GM18502 (cell line): ENCODE results near the gene PTPN13.
"Not testable (repeated sequence)": the region's sequence is repeated elsewhere in the genome, so short reads cannot be mapped to it uniquely, and the experiment has no call there.

Experiments used
- ATAC-seq: cut with Tn5 transposase; IDR thresholded peaks from one replicate; pipeline ENCODE4 v1.9.1; 2021; ENCODE audit warnings: mild to moderate bottlenecking; ENCODE audit not compliant: unreplicated experiment, poor library complexity

The PTPN13 gene

DNA sequence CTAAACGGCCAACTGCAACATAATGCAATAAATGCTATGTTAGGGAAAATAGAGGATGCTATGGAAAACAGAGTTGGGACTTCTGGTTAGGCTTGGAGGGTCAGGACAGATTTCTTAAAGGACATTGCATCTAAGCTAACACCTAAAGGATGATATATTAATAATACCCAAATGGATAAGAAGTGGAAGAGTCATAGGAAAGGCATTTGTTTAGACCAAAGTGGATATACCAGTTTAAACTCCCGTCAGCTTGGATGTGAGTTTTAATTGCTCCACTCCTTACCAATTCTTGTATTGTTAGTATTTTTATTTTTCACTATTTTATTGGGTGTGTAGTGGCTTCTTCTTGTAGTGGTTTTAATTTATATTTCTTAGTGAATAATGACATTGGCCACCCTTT is 93.9 kb downstream of the PTPN13 start:
- ATAC-seq = no peak

DNA sequence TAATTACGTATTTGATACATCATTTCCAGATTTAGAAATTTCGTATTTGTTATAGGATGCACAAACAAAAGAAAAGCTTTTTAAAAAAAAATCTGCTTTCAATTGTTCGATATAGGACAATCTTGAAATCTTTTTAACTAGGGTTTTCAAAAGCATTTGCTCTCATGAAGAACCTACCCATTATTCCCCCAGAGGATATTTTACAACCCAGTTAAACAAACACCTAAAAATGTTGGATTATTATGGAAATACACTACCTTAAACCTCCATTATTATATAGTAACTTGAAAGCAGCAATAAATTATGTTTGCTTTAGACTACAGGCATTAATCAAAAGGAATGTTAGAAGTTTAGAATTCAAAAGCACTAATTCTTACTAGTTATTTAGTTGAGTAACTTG is 110.5 kb downstream of the PTPN13 start:
- ATAC-seq = no peak

DNA sequence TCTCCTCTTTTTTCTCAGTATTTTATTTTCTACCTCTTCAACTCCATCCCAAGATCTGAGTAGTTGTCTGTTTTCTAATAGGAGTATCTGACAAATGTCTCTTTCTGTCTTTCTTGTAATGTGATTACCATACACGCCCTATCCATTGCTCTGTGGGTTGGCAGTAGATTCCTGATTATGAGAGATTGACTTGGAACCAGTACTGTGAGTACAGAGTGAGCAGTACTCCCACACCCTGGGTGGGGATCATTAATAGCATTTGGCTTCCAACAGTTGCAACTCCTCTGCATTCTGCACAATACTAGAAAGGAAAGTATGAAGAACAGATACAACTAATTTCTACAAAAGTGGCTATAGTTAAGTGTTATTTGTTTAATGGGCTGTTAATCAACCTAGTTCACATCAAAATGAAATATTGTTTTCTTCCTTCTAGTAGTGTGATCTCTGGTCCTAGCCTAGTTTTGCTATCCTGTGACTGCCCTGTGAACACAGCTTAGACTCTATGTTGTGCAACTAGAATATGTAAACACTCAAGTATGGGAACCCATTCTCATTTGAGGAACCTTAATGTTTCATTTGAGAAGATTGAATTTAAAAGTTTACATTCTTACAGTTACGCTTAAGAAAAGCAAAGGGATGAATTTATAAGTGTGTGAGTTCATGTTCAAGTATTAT is 112.9 kb downstream of the PTPN13 start:
- no peak for ATAC-seq

DNA sequence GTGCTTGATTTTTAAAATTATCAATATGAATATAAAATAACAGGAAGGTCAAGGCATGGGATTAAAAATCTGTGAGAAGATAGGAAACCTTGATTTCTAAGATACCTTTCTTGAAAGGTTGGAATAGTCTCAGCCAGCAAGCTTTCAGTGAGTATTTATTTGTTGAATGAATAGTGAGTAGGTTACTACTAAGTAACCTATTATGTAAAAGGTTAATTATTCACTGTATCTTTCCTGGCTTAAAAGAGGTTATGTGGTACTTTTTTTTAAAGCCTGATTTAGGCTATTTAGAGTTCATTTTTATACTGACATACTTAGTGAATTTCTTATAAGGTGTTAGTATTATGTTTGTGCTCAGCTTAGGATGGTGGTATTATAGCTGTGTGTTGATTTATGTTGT is 123.5 kb downstream of the PTPN13 start:
- no peak for ATAC-seq

DNA sequence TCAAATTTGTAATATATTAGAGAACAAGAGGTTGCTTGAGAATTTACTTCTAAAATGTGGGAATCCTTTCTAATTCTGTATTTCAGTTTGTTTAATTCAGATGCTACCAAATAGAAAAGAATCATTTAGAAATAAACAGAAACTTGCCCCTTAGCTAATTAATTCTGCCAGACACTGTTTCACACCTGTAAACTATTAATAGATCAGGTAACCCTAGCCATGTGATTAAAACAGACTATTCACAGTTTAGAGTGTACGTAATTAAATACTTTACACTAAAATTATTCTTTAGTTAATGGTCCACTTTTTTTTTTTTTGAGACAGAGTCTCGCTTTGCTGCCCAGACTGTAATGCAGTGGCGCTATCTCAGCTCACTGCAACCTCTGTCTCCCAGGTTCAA is 124.0 kb downstream of the PTPN13 start:
- ATAC-seq = no peak

DNA sequence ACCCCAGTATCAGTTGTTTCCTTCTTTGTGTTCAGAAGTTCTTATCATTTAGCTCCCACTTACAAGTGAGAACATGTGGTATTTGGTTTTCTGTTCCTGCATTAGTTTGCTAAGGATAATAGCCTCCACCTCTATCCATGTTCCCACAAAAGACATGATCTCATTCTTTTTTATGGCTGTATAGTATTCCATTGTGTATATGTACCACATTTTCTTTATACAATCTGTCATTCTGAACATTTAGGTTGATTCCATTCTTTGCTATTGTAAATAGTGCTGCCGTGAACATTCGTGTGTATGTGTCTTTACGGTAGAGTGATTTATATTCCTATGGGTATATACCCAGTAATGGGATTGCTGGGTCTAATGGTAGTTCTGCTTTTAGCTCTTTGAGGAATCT is 125.0 kb downstream of the PTPN13 start:
- ATAC-seq = not testable (repeated sequence)

DNA sequence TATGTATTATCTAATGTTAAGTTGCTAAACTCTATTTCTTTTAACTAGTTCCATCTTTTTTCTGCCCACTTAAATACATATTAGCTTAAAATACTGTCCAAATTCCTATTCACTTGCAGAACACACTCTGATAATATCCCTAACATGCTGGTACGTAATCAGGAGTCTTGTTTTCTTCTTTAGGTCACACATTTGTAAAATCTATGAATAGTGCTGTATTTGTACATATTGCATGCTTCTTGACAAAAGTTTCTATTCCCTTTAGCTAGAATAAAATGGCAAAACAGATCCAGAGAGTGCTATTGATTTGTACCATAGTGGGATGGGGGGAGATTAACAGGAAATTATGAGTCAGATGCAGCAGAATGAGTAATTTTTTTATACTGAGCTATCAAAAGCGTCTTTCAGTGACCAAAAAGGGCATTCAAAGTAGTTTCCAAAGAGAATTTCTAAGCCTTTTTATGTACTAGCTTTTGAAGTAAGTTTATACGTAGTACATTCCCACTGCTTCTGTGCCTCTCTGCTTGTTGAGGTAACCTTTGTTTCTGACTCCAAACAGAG is 126.5 kb downstream of the PTPN13 start:
- ATAC-seq = no peak

DNA sequence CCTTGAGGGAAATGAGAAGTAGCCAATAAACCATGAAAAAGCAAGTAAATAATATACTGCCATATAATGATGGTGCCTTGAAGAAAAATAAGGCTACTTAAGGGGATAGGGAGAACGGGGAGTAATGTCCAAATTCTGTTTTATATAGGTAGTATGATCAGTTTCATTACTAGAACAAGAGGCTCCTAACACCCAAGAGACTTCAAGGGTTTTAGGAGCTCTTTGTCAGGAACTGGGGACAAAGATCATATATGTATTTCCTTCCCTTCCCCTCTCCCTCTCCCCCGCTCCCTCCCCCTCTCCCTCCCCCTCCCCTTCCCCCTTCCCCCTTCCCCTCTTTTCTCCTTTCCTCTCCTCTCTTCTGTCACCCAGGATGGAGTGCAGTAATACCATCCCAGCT is 127.3 kb downstream of the PTPN13 start:
- ATAC-seq = no peak

DNA sequence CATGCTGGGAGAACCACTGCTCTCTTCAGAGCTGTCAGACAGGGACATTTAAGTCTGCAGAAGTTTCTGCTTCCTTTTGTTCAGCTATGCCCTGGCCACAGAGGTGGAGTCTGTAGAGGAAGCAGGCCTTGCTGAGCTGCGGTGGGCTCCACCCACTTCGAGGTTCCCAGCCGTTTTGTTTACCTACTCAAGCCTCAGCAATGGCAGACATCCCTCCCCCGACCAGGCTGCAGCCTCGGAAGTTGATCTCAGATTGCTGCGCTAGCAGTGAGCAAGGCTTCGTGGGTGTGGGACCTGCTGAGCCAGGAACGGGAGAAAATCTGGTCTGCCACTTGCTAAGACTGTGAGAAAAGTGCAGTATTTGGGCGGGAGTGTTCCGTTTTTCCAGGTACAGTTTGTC is 136.2 kb downstream of the PTPN13 start:
- no peak for ATAC-seq

DNA sequence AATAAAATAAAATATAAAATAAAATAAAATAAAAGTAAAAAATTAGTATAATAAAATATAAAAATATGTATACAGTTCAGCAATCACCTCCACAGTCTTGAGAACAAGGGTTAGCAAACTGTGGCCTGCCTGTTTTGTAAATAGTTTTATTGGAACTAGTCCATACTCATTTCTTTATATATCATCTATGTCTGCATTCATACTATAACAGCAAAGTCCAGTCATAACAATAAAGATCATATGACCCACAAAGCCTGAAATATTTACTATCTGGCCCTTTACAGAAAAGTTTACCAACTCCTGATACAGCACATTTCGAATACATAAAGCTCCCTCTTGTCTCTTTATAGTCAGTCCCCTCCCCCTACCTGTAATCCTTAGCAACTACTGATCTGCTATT is 143.1 kb downstream of the PTPN13 start:
- ATAC-seq = no peak

DNA sequence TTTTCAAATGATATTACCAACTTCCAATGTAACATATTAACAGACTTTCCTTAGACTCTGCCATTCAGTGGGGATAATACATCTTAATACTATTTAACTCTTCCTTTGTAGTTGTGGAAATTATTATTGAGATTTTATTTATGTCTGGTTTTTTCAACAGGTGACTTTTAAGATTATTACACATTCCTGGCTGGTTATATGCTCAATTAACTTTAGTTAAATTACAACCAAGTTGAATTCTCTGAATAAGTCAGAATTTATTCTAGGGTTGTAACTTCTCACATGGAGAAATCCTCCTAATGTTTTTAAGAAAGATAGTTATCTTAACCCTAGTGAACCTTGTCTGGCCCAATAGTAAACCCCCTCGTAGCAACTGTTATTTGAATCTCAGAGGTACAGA is 147.7 kb downstream of the PTPN13 start:
- ATAC-seq = no peak

DNA sequence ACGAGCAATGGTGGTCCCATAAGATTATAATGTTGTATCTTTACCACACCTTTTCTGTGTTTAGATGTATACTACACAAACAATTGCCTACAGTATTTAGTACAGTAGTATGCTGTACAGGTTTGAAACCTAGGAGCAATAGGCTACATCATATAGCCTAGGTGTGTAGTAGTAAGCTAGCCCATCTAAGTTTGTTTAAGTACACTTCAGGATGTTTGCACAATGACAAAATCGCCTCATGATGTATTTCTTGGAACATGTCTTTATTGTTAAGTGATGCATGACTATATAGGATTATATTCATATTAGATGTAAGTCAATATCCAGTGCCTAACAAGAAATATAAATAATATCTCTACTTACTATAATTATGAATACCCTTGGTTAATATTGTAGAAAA is 150.5 kb downstream of the PTPN13 start:
- no peak for ATAC-seq

DNA sequence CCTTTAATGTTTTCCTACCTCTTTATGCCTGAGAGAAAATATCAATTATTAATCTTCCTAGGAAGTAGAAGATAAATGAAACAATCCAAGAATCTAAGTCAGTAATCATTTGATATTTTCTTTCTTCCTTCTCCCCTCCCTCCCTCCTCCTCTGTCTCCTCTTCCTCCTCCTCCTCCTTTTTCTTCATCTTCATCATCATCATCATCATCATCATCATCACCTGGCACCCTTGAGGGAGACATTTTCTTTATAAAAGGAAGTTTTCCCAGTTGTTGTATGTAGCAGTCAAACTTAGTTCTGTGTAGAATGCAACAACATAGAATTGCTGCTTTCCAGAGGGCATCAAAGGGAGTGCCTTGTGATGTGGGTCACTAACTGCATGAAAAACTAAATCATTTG is 155.0 kb downstream of the PTPN13 start:
- no peak for ATAC-seq

DNA sequence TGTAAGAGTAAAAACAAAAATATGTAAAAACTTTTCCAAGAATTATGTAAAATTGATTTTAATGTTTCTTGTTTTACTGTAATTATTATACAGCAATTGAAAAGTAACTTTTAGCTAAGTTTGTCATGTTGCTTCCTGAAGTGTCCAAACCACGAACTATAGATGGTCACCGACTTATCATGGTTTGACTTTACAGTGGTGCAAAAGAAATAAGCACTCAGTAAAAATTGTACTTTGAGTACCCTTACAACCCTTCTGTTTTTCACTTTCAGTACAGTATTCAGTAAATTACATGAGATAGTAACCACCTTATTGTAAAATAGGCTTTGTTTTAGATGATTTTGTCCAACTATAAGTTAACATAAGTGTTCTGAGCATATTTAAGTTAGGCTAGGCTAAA is 161.3 kb downstream of the PTPN13 start:
- no peak for ATAC-seq

DNA sequence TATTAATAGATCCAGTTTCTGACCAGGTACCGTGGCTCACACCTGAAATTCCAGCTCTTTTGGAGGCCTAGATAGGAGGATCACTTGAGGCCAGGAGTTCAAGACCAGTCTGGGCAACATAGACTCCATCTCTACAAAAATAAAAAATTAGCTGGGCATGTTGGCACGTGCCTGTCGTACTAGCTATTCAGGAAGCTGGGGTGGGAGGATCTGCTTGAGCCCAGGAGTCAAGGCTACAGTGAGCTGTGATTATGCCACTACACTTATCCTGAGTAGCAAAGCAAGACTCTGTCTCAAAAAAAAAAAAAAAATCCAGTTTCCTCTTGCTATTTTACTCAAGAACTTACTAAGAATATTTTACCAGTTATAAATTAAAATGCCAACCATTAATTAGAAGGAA is 163.4 kb downstream of the PTPN13 start:
- ATAC-seq = no peak

DNA sequence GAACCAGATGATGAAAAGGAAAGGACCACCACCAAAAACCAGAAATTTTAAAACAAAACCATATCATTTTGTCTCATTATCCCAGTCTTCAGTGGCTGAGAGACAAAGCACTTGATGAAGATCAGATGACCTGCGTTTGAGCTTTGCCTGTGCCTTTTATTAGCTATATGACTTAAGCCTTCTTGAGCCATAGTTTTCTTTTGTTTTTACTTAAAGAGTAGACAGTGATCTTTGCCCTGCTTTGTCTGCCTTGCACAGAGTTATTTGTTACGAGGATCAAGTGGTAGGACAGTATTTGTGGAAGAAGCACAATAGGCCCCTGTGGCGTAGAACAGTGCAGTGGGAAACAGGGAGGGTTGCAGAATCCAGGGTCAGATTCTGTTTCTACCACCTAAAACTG is 165.2 kb downstream of the PTPN13 start:
- ATAC-seq = no peak

DNA sequence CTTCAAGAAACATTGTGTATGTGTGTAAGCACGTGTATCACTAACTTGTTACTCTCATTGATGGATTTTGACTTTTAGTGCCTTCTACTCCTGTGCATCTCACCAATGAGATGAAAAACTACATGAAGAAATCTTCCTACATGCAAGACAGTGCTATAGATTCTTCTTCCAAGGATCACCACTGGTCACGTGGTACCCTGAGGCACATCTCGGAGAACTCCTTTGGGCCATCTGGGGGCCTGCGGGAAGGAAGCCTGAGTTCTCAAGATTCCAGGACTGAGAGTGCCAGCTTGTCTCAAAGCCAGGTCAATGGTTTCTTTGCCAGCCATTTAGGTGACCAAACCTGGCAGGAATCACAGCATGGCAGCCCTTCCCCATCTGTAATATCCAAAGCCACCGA is 168.5 kb downstream of the PTPN13 start:
- ATAC-seq = no peak

DNA sequence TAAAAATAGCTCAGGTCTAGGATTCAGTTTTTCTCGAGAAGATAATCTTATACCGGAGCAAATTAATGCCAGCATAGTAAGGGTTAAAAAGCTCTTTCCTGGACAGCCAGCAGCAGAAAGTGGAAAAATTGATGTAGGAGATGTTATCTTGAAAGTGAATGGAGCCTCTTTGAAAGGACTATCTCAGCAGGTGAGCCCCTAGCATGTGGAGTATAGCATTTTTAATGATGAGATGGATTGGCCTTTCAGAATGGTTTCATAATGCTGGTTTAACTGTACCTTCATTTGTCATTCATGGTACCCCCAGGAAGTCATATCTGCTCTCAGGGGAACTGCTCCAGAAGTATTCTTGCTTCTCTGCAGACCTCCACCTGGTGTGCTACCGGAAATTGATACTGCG is 175.7 kb downstream of the PTPN13 start:
- ATAC-seq = no peak

DNA sequence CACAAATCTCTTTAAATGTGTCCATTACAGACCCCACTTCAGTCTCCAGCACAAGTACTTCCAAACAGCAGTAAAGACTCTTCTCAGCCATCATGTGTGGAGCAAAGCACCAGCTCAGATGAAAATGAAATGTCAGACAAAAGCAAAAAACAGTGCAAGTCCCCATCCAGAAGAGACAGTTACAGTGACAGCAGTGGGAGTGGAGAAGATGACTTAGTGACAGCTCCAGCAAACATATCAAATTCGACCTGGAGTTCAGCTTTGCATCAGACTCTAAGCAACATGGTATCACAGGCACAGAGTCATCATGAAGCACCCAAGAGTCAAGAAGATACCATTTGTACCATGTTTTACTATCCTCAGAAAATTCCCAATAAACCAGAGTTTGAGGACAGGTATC is 177.0 kb downstream of the PTPN13 start:
- ATAC-seq = no peak

DNA sequence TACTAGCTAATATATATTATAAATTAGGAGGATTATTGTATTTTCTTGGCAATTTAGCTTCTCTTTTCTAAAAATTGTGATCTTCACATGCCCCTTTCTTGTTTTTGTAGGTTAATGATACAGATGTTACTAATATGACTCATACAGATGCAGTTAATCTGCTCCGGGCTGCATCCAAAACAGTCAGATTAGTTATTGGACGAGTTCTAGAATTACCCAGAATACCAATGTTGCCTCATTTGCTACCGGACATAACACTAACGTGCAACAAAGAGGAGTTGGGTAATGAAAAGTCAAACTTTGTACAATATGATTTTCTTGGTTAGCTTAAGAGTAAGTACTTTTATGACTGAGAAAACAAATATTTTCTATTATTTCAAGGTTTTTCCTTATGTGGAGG is 180.9 kb downstream of the PTPN13 start:
- ATAC-seq = no peak

DNA sequence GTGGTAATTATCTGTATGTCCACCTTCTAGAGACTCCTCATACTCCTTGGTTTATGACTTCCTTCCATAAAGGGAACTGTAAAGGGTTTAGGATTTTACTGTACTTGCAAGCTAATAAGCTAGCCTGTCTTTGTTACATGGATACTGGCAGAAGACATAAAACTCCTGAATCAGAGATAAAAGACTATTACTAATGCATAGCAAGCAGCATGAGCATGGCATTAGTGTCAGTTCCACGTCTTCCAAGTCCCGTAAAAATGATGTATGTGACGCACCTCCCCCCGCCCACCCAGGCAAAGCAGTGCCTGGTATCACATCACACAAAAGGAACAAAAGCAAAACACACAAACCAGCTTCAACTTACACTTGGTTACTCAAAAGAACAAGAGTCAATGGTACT is 184.1 kb downstream of the PTPN13 start:
- no peak for ATAC-seq

DNA sequence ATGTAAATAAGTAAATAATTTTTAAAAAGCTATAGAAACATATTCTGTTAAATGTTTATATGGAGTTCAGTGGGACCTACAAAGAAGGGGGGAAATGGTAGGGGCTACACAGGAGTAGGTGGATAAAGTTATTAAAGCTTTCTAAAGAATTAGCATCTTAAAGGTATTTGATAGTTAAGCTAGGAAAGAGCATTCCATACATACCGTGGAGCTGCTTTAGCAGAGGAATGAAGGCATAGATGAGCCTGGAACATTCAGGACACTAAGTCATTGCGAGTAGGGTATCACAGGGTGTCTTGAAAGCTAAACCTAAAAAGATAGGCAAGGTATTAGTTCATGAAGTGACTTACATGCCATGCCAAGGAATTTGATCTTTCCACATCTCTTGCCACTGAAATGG is 194.7 kb downstream of the PTPN13 start:
- no peak for ATAC-seq

DNA sequence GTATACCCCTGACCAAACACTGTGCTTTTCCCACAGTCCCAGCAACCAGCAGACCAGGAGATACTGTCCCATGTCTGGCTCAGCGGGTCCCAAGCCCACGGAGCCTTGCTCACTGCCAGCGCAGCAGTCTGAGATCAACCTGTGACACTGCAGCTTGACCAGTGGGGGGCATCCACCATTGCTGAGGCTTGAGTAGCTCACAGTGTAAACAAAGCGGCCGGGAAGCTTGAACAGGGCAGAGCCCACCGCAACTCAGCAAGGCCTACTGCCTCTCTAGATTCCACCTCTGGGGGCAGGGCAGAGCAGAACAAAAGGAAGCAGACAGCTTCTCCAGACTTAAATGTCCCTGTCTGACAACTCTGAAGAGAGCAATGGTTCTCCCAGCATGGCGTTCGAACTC is 197.0 kb downstream of the PTPN13 start:
- no peak for ATAC-seq
